Transverse colon (tissue), 4 donors: Measurements from ENCODE around the gene TENT4B.

ENCODE experiments used
- EP300 ChIP-seq: sonication (generic); formaldehyde crosslinking; IDR thresholded peaks from one replicate; pipeline ENCODE4 v1.6.1; 2017; ENCODE audit warnings: antibody characterized with exemption, low read depth
- POLR2AphosphoS5 ChIP-seq, 3 donors: sonication (generic); formaldehyde crosslinking; IDR thresholded peaks; one replicate each; pipeline ENCODE4 v1.6.1; 2016; ENCODE audit warnings: antibody characterized with exemption in 3 of 3
- TF ChIP-seq, protein P1 (sequence below), 5 experiments: fragments of 200-600 bp in 3 of 5; fragments of 450-650 bp in 2 of 5; sonication (generic) in 3 of 5; IDR thresholded peaks; 1 replicate in 2 of 5; 2 replicates in 3 of 5; pipeline ENCODE4 v1.5.1; 2016 to 2017; ENCODE audit warnings: antibody characterized with exemption in 5 of 5, inconsistent platforms in 3 of 5, mild to moderate bottlenecking in 2 of 5, moderate library complexity in 1 of 5

DNA sequence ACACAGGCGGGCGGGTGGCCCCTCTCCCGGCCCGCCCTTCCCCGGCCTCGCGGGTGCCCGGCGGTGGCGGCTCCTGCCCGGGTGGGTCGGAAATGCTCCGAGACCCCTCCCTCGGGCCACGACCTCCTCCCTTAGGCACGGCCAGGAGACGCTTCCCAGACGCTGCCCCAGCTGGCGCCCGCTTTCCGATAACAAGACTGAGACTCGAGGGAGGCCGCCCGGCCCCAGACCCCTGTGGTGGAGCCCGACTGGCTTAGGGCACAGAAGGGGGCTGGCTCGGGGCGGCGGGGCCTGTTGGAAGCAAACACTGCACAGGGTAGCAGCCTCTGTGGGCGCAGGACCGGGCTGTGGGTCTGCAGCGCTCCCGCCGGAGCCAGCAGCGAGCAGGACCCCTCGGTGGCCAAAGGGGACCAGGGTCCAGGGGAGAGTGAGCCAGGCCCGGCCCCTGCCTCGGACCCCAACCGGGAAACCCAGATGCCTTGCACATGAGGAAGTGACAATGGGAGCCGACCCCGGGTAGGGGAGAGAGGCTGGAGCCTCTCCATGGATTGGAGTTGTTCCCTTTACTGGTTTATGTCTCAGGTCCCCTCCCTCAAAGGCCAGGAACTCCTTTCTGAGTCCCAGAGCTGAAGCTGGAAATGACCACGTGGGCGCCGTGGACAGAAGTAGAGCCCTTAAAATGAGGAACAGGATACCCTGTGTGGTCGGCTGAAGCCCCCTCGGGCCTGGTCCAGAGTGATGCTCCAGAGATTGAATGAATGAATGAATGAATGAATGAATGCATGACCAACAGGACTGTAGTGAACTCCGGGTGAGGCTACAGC, 93.4 kb downstream of the TENT4B start:
- TF ChIP-seq, protein P1, sequence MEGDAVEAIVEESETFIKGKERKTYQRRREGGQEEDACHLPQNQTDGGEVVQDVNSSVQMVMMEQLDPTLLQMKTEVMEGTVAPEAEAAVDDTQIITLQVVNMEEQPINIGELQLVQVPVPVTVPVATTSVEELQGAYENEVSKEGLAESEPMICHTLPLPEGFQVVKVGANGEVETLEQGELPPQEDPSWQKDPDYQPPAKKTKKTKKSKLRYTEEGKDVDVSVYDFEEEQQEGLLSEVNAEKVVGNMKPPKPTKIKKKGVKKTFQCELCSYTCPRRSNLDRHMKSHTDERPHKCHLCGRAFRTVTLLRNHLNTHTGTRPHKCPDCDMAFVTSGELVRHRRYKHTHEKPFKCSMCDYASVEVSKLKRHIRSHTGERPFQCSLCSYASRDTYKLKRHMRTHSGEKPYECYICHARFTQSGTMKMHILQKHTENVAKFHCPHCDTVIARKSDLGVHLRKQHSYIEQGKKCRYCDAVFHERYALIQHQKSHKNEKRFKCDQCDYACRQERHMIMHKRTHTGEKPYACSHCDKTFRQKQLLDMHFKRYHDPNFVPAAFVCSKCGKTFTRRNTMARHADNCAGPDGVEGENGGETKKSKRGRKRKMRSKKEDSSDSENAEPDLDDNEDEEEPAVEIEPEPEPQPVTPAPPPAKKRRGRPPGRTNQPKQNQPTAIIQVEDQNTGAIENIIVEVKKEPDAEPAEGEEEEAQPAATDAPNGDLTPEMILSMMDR (IDR thresholded peaks at IDR 0.05) = no peak
- TF ChIP-seq EP300 (no peak), POLR2AphosphoS5 (IDR thresholded peaks at IDR 0.05) (no peak)
